Lower lobe of right lung (tissue), 2 donors: ENCODE results near the gene PDXDC1. TPM values are rescaled to one million over a fixed set of nuclear protein-coding genes. Genes with fewer than 3 reads are reported as not detected.
"Not testable (repeated sequence)": the region's sequence is repeated elsewhere in the genome, so short reads cannot be mapped to it uniquely, and the experiment has no call there.

Experiments
- ATAC-seq, 2 donors: fragments of 200-7000 bp; cut with Tn5 transposase; one replicate each; pipeline ENCODE4 v1.9.1; 2020 to 2022; ENCODE audit warnings: mild to moderate bottlenecking in 2 of 2, moderate library complexity in 2 of 2
- DNase-seq: peaks from one replicate; pipeline ENCODE4 v3.0.0-alpha.2; 2020
- H3K27ac ChIP-seq: fragments of 200-600 bp; one replicate; pipeline ENCODE4 v1.8.0; 2022
- H3K27me3 ChIP-seq: fragments of 200-600 bp; one replicate; pipeline ENCODE4 v1.8.0; 2022; ENCODE audit warnings: low read depth
- H3K36me3 ChIP-seq: fragments of 200-600 bp; one replicate; pipeline ENCODE4 v1.8.0; 2022; ENCODE audit warnings: mild to moderate bottlenecking
- H3K4me1 ChIP-seq: fragments of 200-600 bp; one replicate; pipeline ENCODE4 v1.8.0; 2022
- H3K4me3 ChIP-seq: fragments of 200-600 bp; one replicate; pipeline ENCODE4 v1.8.0; 2022; ENCODE audit warnings: mild to moderate bottlenecking
- H3K9me3 ChIP-seq: fragments of 200-600 bp; one replicate; pipeline ENCODE4 v1.8.0; 2022
- intact Hi-C: fragments of 100-400 bp; cut with DNase I; formaldehyde crosslinking; loops from one replicate; pipeline ENCODE4 v1.11.0; 2022
- total RNA-seq: library from RNA; stranded (reverse); fragmentation: NEBNext Ultra II Directional; extraction: Animal tissue kit (Norgen Biotek cat#: 25700); gene quantifications from one replicate; pipeline ENCODE4 v1.2.1, GENCODE V29; 2021
- TF ChIP-seq, protein P1 (sequence below): fragments of 200-600 bp; IDR thresholded peaks from one replicate; pipeline ENCODE4 v1.8.0; 2022; ENCODE audit warnings: antibody characterized with exemption, mild to moderate bottlenecking
- donor health status: DM: no; HTN: yes; CAD: no; lungs with severe emphysema.

Gene PDXDC1
- total RNA-seq, 1 donor from 2014 or later, result 103 TPM

DNA sequence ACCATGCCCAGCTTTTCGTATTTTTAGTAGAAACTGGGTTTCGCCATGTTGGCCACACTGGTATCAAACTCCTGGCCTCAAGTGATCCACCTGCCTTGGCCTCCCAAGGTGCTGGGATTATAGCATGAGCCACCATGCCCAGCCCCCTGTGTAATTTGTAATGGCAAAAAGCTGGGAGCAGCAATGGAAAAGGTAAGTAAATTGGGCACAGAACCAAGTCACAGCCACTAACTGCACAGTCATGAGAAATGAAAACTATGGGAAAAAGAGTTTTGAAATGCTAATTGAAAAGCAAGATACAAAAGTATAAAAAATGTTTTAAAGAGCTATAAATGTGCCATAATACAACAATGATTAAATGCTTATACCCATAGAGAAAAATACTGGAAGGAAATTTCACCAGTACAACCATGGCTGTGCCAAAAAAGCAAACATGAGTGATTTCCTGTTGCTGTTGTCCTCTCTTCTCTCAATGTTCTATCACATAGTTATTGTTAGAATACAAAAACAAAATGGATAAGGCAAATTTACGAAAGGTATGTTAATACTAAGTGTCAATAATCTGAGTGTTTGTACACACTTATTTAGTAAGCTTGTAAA, 74.9 kb downstream of the PDXDC1 start:
- Histone ChIP-seq H3K27me3 (no peaks in the 10 kb centered on the region), H3K4me1 (peaks cover 17% of the 10 kb centered on the region), H3K9me3 (no peaks in the 10 kb centered on the region), H3K27ac (no peak overlapping the region), H3K4me3 (no peak overlapping the region), H3K36me3 (peaks cover 25% of the 10 kb centered on the region)
- TF ChIP-seq, protein P1, sequence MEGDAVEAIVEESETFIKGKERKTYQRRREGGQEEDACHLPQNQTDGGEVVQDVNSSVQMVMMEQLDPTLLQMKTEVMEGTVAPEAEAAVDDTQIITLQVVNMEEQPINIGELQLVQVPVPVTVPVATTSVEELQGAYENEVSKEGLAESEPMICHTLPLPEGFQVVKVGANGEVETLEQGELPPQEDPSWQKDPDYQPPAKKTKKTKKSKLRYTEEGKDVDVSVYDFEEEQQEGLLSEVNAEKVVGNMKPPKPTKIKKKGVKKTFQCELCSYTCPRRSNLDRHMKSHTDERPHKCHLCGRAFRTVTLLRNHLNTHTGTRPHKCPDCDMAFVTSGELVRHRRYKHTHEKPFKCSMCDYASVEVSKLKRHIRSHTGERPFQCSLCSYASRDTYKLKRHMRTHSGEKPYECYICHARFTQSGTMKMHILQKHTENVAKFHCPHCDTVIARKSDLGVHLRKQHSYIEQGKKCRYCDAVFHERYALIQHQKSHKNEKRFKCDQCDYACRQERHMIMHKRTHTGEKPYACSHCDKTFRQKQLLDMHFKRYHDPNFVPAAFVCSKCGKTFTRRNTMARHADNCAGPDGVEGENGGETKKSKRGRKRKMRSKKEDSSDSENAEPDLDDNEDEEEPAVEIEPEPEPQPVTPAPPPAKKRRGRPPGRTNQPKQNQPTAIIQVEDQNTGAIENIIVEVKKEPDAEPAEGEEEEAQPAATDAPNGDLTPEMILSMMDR, result no peak
- ATAC-seq, result no peak
- no peak for DNase-seq
- intact Hi-C loops, result no loop called here

DNA sequence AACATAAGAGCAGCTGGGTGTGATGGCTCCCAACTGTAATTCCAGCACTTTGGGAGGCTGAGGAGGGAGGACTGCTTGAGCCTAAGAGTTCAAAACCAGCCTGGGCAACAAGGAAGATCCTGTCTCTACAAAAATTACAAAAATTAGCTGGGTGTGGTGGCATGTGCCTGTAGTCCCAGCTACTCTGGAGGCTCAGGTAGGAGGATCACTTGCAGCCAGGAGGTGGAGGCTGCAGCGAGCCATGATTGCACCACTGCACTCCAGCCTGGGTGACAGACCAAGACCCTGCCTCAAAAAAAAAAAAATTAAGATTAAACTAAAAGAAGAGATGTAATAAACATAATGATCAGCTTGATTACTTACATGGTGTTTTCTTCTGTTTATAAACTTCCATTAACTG, 75.6 kb downstream of the PDXDC1 start:
- peaks cover 23% of the 10 kb centered on the region for H3K36me3 ChIP-seq
- H3K27ac ChIP-seq, H3K9me3 ChIP-seq, DNase-seq, H3K4me3 ChIP-seq, ATAC-seq, H3K27me3 ChIP-seq, intact Hi-C loops: not testable (repeated sequence)
- H3K4me1 ChIP-seq, result peaks cover 20% of the 10 kb centered on the region

DNA sequence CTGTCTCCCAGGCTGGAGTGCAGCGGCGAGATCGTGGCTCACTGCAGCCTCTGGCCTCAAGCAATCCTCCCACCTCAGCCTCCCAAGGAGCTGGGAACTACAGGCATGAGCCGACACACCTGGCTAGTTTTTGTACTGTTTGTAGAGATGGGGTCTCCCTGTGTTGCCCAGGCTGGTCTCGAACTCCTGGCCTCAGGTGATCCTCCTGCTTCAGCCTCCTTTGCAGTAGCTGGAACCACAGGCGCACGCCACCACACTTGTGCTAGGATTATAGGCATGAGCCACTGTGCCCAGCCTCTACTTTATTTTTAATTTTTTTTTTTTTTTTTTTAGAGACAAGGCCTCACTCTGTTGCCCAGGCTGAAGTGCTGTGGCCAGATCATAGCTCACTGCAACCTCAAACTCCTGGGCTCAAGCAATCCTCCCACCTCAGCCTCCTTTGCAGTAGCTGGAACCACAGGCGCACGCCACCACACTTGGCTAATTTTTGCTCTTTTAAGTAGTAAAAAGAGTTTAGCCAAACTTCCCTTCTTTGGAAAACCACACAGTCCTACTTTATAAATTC, 76.6 kb downstream of the PDXDC1 start:
- no peaks in the 10 kb centered on the region for H3K9me3 ChIP-seq
- peaks cover 25% of the 10 kb centered on the region for H3K4me1 ChIP-seq
- no peak overlapping the region for H3K27ac ChIP-seq
- ATAC-seq (no peak), DNase-seq (no peak)
- peaks cover 13% of the 10 kb centered on the region for H3K36me3 ChIP-seq
- H3K27me3 ChIP-seq, result no peaks in the 10 kb centered on the region
- TF ChIP-seq, protein P1, result no peak
- no peak overlapping the region for H3K4me3 ChIP-seq
- intact Hi-C loops, result no loop called here

DNA sequence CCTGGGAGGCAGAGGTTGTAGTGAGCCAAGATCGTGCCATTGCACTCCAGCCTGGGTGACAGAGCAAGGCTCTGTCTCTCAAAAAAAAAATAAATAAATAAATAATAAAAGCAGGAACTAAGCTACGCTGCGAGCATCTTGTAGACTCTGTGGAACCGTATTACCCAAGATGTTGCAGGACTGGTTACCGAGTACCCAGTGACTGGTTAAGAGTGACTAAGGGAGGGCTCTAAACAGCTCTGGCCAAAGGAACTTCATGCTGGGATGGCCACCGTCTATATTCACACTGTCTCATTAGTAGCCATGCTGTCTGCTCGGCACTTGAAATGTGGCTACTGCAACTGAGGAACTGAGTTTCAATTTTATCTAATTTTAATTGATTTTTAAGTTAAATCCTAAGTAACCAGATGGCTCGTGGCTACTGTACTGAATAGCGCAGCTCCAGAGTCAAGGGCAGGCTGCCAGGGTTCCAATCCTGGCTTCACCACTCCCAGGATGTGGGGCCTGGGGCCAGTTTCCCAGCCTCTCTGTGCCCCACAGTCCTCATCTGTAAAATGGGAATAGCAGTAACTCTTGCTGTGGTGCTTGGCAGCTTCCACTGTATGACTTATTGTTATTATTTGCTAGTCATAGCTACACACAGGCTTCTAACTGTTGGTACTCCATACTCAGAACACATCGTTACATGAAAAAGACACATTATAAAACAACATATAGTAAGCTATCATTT, 78.1 kb downstream of the PDXDC1 start:
- no peak overlapping the region for H3K27ac ChIP-seq
- H3K9me3 ChIP-seq, result no peaks in the 10 kb centered on the region
- no peaks in the 10 kb centered on the region for H3K27me3 ChIP-seq
- ATAC-seq, result peak in 1 of 2 donors; percentile 44
- H3K4me1 ChIP-seq, result peaks cover 26% of the 10 kb centered on the region
- no peak for DNase-seq
- H3K4me3 ChIP-seq, result no peak overlapping the region
- TF ChIP-seq, protein P1, result no peak
- H3K36me3 ChIP-seq, result no peaks in the 10 kb centered on the region
- intact Hi-C loops, result no loop called here

DNA sequence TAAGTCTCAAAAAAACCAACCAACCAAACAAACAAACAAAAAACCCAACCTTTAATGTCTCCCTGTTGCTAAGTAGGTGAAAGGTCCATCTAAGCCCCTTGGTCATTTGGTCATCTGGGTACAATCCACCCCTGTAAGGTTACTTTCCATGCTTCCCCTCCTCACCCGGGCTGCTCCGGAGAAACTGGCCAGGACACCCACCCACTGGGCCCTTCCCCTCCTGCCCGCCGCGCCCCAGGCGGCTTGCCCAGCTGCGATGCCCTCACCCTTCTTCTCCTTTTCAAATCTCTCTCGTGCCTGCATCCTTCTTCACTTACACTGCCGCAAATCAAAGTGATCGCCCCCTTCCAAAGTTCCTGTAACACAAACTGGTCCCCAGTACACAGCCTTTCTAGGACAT, 79.1 kb downstream of the PDXDC1 start:
- H3K36me3 ChIP-seq, result peaks cover 8% of the 10 kb centered on the region
- ATAC-seq (no peak), DNase-seq (no peak)
- no peak overlapping the region for H3K27ac ChIP-seq
- no peak overlapping the region for H3K4me3 ChIP-seq
- H3K9me3 ChIP-seq, result no peaks in the 10 kb centered on the region
- peaks cover 26% of the 10 kb centered on the region for H3K4me1 ChIP-seq
- H3K27me3 ChIP-seq, result no peaks in the 10 kb centered on the region
- intact Hi-C loops, result no loop called here
- TF ChIP-seq, protein P1, result no peak
